PC-9 (cell line): ENCODE results near the gene SLC22A15.

ENCODE experiments used
- EZH2 ChIP-seq: fragments of 200-600 bp; sonication (generic); IDR thresholded peaks from 2 replicates; pipeline ENCODE4 v1.8.0; 2017; ENCODE audit warnings: antibody characterized with exemption, low read depth
- TF ChIP-seq, protein P1 (sequence below): fragments of 200-600 bp; sonication (generic); conservative IDR thresholded peaks from 2 replicates; pipeline ENCODE4 v1.6.1; 2017; ENCODE audit warnings: mixed run types, antibody characterized with exemption, mild to moderate bottlenecking, moderate library complexity

- TF ChIP-seq, protein P1, sequence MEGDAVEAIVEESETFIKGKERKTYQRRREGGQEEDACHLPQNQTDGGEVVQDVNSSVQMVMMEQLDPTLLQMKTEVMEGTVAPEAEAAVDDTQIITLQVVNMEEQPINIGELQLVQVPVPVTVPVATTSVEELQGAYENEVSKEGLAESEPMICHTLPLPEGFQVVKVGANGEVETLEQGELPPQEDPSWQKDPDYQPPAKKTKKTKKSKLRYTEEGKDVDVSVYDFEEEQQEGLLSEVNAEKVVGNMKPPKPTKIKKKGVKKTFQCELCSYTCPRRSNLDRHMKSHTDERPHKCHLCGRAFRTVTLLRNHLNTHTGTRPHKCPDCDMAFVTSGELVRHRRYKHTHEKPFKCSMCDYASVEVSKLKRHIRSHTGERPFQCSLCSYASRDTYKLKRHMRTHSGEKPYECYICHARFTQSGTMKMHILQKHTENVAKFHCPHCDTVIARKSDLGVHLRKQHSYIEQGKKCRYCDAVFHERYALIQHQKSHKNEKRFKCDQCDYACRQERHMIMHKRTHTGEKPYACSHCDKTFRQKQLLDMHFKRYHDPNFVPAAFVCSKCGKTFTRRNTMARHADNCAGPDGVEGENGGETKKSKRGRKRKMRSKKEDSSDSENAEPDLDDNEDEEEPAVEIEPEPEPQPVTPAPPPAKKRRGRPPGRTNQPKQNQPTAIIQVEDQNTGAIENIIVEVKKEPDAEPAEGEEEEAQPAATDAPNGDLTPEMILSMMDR: no peak
- no peak for TF ChIP-seq EZH2
These were observed 24.8 kb upstream of the SLC22A15 start for GRCh38 chr1:115951560-115951959.
